Astrocyte (in vitro differentiated cells and primary cell): ENCODE measurements around the gene CATSPER4. TPM values are rescaled to one million over a fixed set of nuclear protein-coding genes. Genes with fewer than 3 reads are reported as not detected.

ENCODE experiments used
- DNase-seq: peaks from one replicate; pipeline ENCODE4 v3.0.0-alpha.2; 2010; ENCODE audit warnings: low read depth
- FAIRE-seq: peaks from 2 replicates; lab custom pipeline; 2011; peaks lifted over from hg19 to GRCh38; lab: Jason Lieb, UNC
- H2AFZ ChIP-seq: 2 replicates; pipeline ENCODE4 v1.6.0; 2012; ENCODE audit warnings: low read depth, low read length, inconsistent platforms
- H3K27ac ChIP-seq: 2 replicates; pipeline ENCODE4 v1.5.1; 2011; ENCODE audit warnings: low read depth, low read length, inconsistent platforms
- H3K27me3 ChIP-seq: 2 replicates; pipeline ENCODE4 v1.6.0; 2011; ENCODE audit warnings: low read length, inconsistent platforms; ENCODE audit not compliant: insufficient read depth
- H3K36me3 ChIP-seq: 2 replicates; pipeline ENCODE4 v1.5.1; 2011; ENCODE audit warnings: low read length, inconsistent platforms; ENCODE audit not compliant: insufficient read depth
- H3K4me1 ChIP-seq: 2 replicates; pipeline ENCODE4 v1.5.1; 2011; ENCODE audit warnings: low read length, inconsistent platforms; ENCODE audit not compliant: insufficient read depth
- H3K4me2 ChIP-seq: 2 replicates; pipeline ENCODE4 v1.6.0; 2012; ENCODE audit warnings: low read length, inconsistent platforms
- H3K4me3 ChIP-seq: 2 replicates; pipeline ENCODE4 v1.5.1; 2011; ENCODE audit warnings: low read depth, mild to moderate bottlenecking, low read length, inconsistent platforms; ENCODE audit not compliant: insufficient read depth
- H3K79me2 ChIP-seq: 2 replicates; pipeline ENCODE4 v1.6.0; 2012; ENCODE audit warnings: mild to moderate bottlenecking, low read length, inconsistent platforms; ENCODE audit not compliant: insufficient read depth
- H3K9ac ChIP-seq: 2 replicates; pipeline ENCODE4 v1.6.0; 2012; ENCODE audit warnings: mild to moderate bottlenecking, low read length, inconsistent platforms
- H3K9me3 ChIP-seq: 2 replicates; pipeline ENCODE4 v1.5.1; 2012; ENCODE audit warnings: low read depth, mild to moderate bottlenecking, low read length, inconsistent platforms; ENCODE audit not compliant: insufficient read depth
- H4K20me1 ChIP-seq: 2 replicates; pipeline ENCODE4 v1.6.0; 2012; ENCODE audit warnings: low read length, inconsistent platforms; ENCODE audit not compliant: insufficient read depth
- H3K27ac Mint-ChIP-seq: one replicate; pipeline ENCODE4 v1.8.0; 2021; ENCODE audit warnings: mild to moderate bottlenecking, mixed read lengths; ENCODE audit not compliant: unreplicated experiment
- H3K27me3 Mint-ChIP-seq: one replicate; pipeline ENCODE4 v1.8.0; 2021; ENCODE audit warnings: low read depth, mixed read lengths; ENCODE audit not compliant: unreplicated experiment
- H3K36me3 Mint-ChIP-seq: one replicate; pipeline ENCODE4 v1.8.0; 2021; ENCODE audit warnings: low read depth, mixed read lengths; ENCODE audit not compliant: unreplicated experiment
- H3K4me1 Mint-ChIP-seq: one replicate; pipeline ENCODE4 v1.8.0; 2021; ENCODE audit warnings: low read depth, mixed read lengths; ENCODE audit not compliant: unreplicated experiment
- H3K4me3 Mint-ChIP-seq: one replicate; pipeline ENCODE4 v1.8.0; 2021; ENCODE audit warnings: mild to moderate bottlenecking, moderate library complexity, mixed read lengths; ENCODE audit not compliant: unreplicated experiment
- H3K9me3 Mint-ChIP-seq: one replicate; pipeline ENCODE4 v1.8.0; 2021; ENCODE audit warnings: mild to moderate bottlenecking, mixed read lengths; ENCODE audit not compliant: unreplicated experiment
- CTCF ChIP-seq: IDR thresholded peaks from 2 replicates; pipeline ENCODE4 v1.5.1; 2011; ENCODE audit warnings: low read depth, mild to moderate bottlenecking, inconsistent platforms, low read length, moderate library complexity; ENCODE audit not compliant: insufficient read depth
- EZH2 ChIP-seq: IDR thresholded peaks from 2 replicates; pipeline ENCODE4 v1.6.1; 2012; ENCODE audit warnings: mild to moderate bottlenecking, low read length, inconsistent platforms; ENCODE audit not compliant: insufficient read depth
- total RNA-seq: library from RNA; stranded (reverse); gene quantifications from 2 replicates; pipeline ENCODE4 v1.2.1, GENCODE V29; 2021

Gene CATSPER4
- total RNA-seq, 1 donor from 2014 or later = not detected

DNA sequence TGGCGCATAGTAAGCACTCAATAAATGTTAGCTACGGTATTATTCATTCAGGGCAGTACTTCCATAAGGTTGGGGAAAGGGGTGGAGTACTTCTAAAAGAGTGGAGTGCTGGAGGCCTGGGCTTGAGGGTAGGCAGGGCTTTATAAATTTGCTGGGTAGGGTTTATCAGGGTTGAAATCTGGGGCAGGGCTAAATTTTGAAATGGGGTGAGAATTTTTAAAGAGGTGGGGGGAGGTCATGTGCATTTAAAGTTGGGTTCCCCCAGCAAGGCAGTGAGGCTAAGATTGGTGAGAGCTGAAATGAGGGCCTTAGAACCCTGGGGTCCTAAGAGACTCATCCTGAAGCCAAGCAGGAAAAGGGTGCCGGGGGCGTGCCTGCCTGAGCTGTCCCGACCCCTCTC lies 10.0 kb downstream of the CATSPER4 start:
- TF ChIP-seq EZH2 (no peak), CTCF (no peak)
- Mint-ChIP-seq H3K27ac (no peak overlapping the region), H3K27me3 (peaks cover 55% of the 10 kb centered on the region), H3K4me1 (no peaks in the 10 kb centered on the region), H3K4me3 (no peak overlapping the region), H3K36me3 (no peaks in the 10 kb centered on the region), H3K9me3 (no peaks in the 10 kb centered on the region)
- no peak overlapping the region for H2AFZ ChIP-seq
- no peak overlapping the region for H3K9ac ChIP-seq
- H3K4me2 ChIP-seq = no peak overlapping the region
- no peaks in the 10 kb centered on the region for H4K20me1 ChIP-seq
- no peak for DNase-seq
- H3K36me3 ChIP-seq = no peaks in the 10 kb centered on the region
- no peak overlapping the region for H3K4me3 ChIP-seq
- no peak overlapping the region for H3K27ac ChIP-seq
- H3K4me1 ChIP-seq = peaks cover 2% of the 10 kb centered on the region
- peaks cover 13% of the 10 kb centered on the region for H3K27me3 ChIP-seq
- H3K9me3 ChIP-seq = no peaks in the 10 kb centered on the region
- no peaks in the 10 kb centered on the region for H3K79me2 ChIP-seq
- no peak for FAIRE-seq

DNA sequence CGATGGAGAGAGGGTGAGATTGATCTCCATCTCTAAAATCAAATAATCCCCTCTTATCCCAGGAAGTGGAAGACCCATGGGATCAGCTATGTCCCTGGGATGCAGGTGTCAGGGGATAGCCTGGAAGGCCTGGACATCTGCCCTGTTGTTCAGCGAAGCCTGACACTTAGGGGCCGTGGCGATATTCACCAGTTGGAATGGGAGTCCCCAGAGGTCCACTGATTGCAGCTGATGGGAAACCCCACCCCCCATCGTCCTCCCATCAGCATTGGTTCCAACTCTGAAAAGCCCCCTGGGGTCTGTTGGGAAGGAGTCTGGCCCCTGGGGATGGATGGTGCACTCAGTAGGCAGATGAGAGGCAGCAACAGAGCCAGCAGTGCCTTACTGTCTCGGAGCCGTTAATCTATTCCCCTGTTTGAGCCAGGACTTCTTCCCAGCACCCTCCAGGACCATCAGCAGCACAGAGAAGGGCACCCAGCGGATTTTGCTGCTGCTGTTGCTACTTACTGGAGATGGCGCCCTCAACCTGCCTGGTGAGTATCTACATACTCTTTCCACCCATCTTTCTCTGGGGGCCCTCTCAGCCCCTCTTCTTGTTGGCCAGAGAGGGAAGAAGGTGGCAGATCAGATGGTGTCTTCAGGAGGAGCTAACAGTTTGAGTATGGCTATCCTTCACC lies 13.4 kb downstream of the CATSPER4 start:
- Histone ChIP-seq H3K4me2 (no peak overlapping the region), H3K36me3 (no peaks in the 10 kb centered on the region), H3K27me3 (peaks cover 13% of the 10 kb centered on the region), H3K4me3 (no peak overlapping the region), H3K79me2 (no peaks in the 10 kb centered on the region), H3K9me3 (no peaks in the 10 kb centered on the region), H3K9ac (no peak overlapping the region), H4K20me1 (no peaks in the 10 kb centered on the region), H2AFZ (no peak overlapping the region), H3K4me1 (peaks cover 2% of the 10 kb centered on the region), H3K27ac (no peak overlapping the region)
- no peak for DNase-seq
- FAIRE-seq = no peak
- H3K9me3 Mint-ChIP-seq = peaks cover 2% of the 10 kb centered on the region
- TF ChIP-seq CTCF (no peak), EZH2 (no peak)
- H3K36me3 Mint-ChIP-seq = no peaks in the 10 kb centered on the region
- H3K4me3 Mint-ChIP-seq = no peak overlapping the region
- H3K4me1 Mint-ChIP-seq = no peaks in the 10 kb centered on the region
- H3K27ac Mint-ChIP-seq = no peak overlapping the region
- H3K27me3 Mint-ChIP-seq = peaks cover 40% of the 10 kb centered on the region

DNA sequence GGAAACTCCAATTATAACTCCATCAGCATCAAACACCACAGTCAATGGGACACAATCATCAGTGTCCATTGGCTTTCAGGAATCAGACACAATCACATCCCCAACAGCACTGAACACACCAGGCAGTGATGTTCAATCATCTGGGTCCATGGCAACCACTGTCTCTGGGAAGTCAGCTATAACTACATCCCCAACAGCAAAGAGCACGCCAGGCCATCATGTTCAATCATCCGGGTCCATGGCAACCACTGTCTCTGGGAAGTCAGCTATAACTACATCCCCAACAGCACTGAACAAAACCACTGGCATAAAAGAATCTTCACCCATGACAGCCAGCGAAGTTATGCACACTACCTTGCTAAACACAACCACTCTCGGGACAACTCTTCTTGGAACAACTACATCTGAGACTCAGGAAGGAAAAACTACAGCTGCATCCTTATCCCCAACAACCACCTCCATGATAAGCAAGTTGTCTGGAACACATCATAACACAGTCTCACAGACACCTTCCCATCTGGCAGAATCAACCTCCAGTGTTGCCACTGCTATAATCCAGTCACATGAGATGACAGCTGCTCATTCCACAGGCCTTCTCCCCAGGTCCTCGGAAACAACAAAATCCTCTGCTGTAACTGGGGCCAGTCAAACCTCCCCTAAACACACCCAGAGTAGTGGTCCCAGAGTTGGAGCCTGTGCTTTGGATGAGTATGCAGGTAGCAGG lies 19.9 kb downstream of the CATSPER4 start:
- no peak overlapping the region for H3K4me3 Mint-ChIP-seq
- H3K4me1 ChIP-seq = no peaks in the 10 kb centered on the region
- H3K4me1 Mint-ChIP-seq = no peaks in the 10 kb centered on the region
- H3K9ac ChIP-seq = no peak overlapping the region
- no peak overlapping the region for H3K4me2 ChIP-seq
- FAIRE-seq = no peak
- H3K9me3 ChIP-seq = no peaks in the 10 kb centered on the region
- no peaks in the 10 kb centered on the region for H3K36me3 Mint-ChIP-seq
- no peaks in the 10 kb centered on the region for H4K20me1 ChIP-seq
- DNase-seq = no peak
- H3K27ac Mint-ChIP-seq = no peak overlapping the region
- peaks cover 6% of the 10 kb centered on the region for H3K27me3 ChIP-seq
- peaks cover 26% of the 10 kb centered on the region for H3K27me3 Mint-ChIP-seq
- H3K79me2 ChIP-seq = no peaks in the 10 kb centered on the region
- peaks cover 2% of the 10 kb centered on the region for H3K9me3 Mint-ChIP-seq
- no peak overlapping the region for H3K27ac ChIP-seq
- no peak for TF ChIP-seq EZH2
- TF ChIP-seq CTCF = no peak
- no peak overlapping the region for H3K4me3 ChIP-seq
- no peaks in the 10 kb centered on the region for H3K36me3 ChIP-seq
- no peak overlapping the region for H2AFZ ChIP-seq
